Activated gamma-delta T cell (primary cell): Measurements from ENCODE around the gene RFX8.
"Not testable (repeated sequence)": the region's sequence is repeated elsewhere in the genome, so short reads cannot be mapped to it uniquely, and the experiment has no call there.

Experiments
- DNase-seq: peaks from one replicate; lab custom pipeline; 2025; lab: John Stamatoyannopoulos, UW
- total RNA-seq, 2 donors: gene quantifications; one replicate each; lab custom pipeline; 2026; lab: John Stamatoyannopoulos, UW

RFX8 gene
- total RNA-seq: 0.35 to 0.36 reads per million in 2 donors

GRCh38 chr2:101474731-101475384, at the start of gene RFX8:
TSS of gene RFX8 (minus strand) at chr2:101475112. CDS start at chr2:101466848, 8,264 bp downstream.
- no peak for DNase-seq

- no peak for DNase-seq
Measured at GRCh38 chr2:101521487-101521886, 46.6 kb upstream of the RFX8 start.

GRCh38 chr2:101520246-101520645, 45.3 kb upstream of the RFX8 start:
- DNase-seq: no peak

- DNase-seq: no peak
Measured at GRCh38 chr2:101518578-101519492, 43.9 kb upstream of the RFX8 start.

GRCh38 chr2:101517758-101518271, 42.9 kb upstream of the RFX8 start:
- DNase-seq: no peak

- no peak for DNase-seq
Measured at GRCh38 chr2:101516823-101517690, 42.1 kb upstream of the RFX8 start.

GRCh38 chr2:101516349-101516748, 41.4 kb upstream of the RFX8 start:
- DNase-seq: no peak

- no peak for DNase-seq
Measured at GRCh38 chr2:101515477-101515876, 40.6 kb upstream of the RFX8 start.

- DNase-seq: no peak
Measured at GRCh38 chr2:101512993-101513392, 38.1 kb upstream of the RFX8 start.

GRCh38 chr2:101511381-101511780, 36.5 kb upstream of the RFX8 start:
- no peak for DNase-seq

- DNase-seq: no peak
Measured at GRCh38 chr2:101509499-101510284, 34.8 kb upstream of the RFX8 start.

- no peak for DNase-seq
Measured at GRCh38 chr2:101508636-101509035, 33.7 kb upstream of the RFX8 start.

- not testable (repeated sequence) for DNase-seq
Measured at GRCh38 chr2:101505276-101505675, 30.4 kb upstream of the RFX8 start.

GRCh38 chr2:101504744-101505143, 29.8 kb upstream of the RFX8 start:
- DNase-seq: not testable (repeated sequence)

GRCh38 chr2:101502095-101502494, 27.2 kb upstream of the RFX8 start:
- DNase-seq: no peak

- DNase-seq: no peak
Measured at GRCh38 chr2:101501443-101501842, 26.5 kb upstream of the RFX8 start.

GRCh38 chr2:101500860-101501259, 25.9 kb upstream of the RFX8 start:
- DNase-seq: no peak

- DNase-seq: no peak
Measured at GRCh38 chr2:101500180-101500579, 25.3 kb upstream of the RFX8 start.

GRCh38 chr2:101496279-101496678, 21.4 kb upstream of the RFX8 start:
- no peak for DNase-seq

- no peak for DNase-seq
Measured at GRCh38 chr2:101492936-101493473, 18.1 kb upstream of the RFX8 start.

GRCh38 chr2:101486994-101487393, 12.1 kb upstream of the RFX8 start:
- DNase-seq: no peak
